Stimulated activated CD4-positive, alpha-beta T cell treated with anti-CD3 and anti-CD28 coated beads, TNF-alpha, amount 100 ng/mL, for 1 hour (primary cell): ENCODE results near the gene MRPL28.
"Not testable (repeated sequence)": the region's sequence is repeated elsewhere in the genome, so short reads cannot be mapped to it uniquely, and the experiment has no call there.

ENCODE experiments used
- DNase-seq, 3 donors: peaks; one replicate each; pipeline ENCODE4 v3.0.0-alpha.2; 2020; ENCODE audit warnings: low read depth in 3 of 3, low spot score in 1 of 3

Gene MRPL28

GRCh38 chr16:341095-341973 is 29.0 kb downstream of the MRPL28 start:
- DNase-seq, result not testable (repeated sequence)

DNA sequence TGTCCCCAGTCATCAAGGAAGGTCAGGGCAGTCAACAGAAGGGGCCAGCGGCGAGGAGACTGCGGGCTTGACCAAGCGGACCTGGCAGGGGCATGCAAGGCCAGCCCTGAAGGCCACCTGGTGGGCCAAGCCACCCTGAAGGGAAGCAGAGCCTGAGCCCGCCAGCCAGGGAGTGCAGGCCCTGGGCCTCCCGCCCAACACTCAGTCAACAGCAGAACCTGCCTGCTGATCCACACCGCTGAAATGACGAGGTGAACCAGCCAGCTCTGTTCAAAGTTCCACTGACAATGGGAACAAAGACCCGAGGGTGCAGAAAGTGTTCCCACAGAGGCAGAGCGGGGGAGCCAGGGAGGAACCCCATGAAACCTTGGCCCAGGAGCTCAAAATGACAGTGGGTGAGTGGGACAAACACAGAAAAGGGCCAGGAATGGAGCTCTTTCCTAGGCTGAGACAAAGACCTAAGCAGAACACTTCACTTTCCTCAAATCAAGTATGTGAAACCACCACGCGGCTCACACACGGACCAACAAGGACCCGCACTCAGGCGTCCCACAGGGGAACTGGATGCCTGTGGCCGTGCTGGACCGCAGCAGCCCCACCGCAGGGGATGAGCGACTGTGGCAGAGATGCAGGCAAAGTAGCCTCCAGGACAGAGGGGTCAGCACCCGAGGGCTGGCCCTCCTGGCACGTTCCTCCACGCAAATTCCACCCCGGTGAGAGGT is 29.8 kb downstream of the MRPL28 start:
- DNase-seq, result no peak

GRCh38 chr16:339680-340079 is 30.7 kb downstream of the MRPL28 start:
- DNase-seq, result no peak

DNA sequence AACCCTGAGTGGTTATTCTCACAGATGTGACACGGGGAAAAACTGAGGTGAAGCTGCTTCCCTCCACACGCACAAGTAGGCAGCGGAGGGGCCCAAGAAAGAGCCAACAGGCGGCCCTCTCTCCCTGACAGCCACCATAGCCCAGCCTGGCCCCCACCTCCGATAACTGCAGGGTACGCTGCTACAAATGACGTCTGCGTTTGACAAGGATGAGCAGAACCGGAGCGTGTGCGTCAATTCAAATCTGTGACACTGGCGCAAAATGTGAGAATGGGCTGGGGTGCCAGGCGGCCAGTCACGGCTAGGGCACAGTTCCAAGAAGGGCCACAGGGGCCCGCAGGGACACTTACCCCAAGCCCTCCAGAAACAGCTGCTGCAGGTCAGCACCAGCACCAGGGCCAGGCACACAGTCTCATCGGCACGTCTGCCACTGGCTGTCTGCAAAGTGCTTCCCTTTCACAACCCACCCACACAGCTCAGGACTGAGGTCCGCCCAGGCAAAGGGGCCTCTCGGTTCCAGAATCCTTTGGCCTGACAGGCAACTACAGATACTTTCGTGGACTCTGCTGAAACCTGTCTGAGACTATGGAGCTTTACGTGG is 32.3 kb downstream of the MRPL28 start:
- DNase-seq, result no peak

GRCh38 chr16:337437-337836 is 32.9 kb downstream of the MRPL28 start:
- no peak for DNase-seq

DNA sequence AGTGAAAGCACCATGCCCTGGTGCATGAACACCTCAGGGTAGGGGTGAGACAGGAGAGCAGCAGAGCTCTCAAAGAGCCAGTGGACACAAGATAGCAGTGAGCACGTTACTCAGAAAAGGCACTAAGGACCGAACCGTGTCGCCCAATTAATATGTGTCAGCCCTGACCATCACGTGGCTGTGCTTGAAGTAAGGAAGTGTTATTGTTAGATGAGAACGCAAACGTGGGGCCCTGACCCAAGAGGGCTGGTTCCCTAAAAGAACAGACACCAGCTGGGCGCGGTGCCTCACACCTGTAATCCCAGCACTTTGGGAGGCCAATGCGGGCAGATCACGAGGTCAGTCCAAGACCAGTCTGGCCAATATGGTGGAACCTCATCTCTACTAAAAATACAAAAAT is 34.1 kb downstream of the MRPL28 start:
- DNase-seq, result no peak

DNA sequence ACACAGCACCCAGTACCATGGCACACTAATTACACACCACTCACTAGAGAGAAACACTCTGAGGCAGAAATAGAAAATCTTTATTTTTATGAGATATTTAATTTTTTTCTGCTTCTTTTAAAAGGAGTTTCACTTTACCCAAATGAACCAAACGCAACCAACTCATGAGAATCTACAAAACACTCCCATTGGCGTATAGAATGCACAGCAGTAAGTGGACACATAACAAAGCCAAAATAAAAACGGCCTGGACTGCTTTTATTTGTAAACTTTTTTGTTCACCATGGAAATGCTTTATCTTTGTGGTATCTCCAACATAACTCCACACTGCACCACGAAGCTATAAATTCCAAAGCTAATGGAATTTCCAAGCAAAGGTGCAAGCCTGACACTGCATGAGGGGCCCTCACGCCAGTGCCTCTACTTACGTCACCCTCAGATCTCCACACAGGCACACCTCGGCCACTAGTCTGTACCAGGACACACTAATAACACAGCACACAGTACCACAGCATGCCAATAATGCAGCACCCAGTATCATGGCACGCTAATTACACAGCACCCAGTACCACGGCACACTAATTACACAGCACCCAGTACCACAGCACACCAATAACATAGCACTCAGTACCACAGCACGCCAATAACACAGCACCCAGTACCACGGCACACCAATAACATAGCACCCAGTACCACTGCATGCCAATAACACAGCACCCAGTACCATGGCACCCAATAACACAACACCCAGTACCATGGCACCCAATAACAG is 35.3 kb downstream of the MRPL28 start:
- DNase-seq, result not testable (repeated sequence)

DNA sequence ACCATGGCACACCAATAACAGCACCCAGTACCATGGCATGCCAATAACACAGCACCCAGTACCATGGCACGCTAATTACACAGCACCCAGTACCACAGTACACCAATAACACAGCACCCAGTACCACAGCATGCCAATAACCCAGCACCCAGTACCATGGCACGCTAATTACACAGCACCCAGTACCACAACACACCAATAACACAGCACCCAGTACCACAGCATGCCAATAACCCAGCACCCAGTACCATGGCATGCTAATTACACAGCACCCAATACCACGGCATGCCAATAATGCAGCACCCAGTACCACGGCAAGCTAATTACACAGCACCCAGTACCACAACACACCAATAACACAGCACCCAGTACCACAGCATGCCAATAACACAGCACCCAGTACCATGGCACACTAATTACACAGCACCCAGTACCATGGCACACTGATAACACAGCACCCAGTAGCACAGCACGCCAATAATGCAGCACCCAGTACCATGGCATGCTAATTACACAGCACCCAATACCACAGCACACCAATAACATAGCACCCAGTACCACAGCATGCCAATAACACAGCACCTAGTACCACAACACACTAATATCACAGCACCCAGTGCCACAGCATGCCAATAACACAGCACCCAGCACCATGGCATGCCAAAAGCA is 36.0 kb downstream of the MRPL28 start:
- not testable (repeated sequence) for DNase-seq

DNA sequence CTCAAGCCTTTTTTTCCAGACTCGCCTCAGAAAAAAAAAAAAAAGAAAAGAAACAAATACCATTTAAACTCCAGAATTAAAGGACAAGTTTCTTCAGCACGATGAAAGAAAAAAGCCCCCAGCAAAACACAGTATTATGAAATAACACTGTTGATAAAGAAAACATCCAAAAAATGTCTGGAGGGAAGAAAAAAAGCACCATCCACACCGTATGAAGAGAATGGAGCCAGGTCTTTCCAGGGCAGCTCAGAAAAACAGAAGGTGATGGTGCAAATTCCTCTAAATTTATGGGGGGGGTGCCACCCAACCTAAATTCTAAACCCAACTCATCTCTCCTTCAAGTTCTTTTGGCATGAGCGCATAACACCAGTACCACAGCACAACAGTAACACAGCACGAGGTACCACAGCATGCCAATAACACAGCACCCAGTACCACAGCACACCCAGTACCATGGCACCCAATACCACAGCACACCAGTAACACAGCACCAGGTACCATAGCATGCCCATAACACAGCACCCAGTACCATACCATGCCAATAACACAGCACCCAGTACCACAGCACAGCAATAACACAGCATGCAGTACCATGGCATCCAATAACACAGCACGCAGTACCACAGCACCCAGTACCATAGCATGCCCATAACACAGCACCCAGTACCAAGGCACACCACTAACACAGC is 36.8 kb downstream of the MRPL28 start:
- DNase-seq, result no peak

DNA sequence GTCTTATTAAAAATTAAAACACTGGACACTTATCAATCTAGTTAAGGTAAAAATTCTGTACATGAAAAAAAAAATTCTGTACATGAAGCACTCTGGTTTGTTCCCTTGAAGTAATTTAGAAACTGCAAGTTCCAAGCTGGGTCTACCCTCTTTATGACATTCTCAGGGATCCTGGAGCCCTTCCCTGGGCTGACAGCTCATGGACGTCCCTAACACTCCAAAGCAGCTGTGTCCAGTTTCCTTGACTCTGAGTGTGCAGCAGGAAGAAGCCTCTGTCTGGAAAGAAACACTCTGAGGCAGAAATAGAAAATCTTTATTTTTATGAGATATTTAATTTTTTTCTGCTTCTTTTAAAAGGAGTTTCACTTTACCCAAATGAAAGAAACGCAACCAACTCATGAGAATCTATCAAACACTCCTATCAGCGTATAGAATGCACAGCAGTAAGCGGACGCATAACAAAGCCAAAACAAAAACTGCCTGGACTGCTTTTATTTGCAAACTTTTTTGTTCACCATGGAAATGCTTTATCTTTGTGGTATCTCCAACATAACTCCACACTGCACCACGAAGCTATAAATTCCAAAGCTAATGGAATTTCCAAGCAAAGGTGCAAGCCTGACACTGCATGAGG is 39.0 kb downstream of the MRPL28 start:
- not testable (repeated sequence) for DNase-seq

GRCh38 chr16:330741-331140 is 39.6 kb downstream of the MRPL28 start:
- no peak for DNase-seq

DNA sequence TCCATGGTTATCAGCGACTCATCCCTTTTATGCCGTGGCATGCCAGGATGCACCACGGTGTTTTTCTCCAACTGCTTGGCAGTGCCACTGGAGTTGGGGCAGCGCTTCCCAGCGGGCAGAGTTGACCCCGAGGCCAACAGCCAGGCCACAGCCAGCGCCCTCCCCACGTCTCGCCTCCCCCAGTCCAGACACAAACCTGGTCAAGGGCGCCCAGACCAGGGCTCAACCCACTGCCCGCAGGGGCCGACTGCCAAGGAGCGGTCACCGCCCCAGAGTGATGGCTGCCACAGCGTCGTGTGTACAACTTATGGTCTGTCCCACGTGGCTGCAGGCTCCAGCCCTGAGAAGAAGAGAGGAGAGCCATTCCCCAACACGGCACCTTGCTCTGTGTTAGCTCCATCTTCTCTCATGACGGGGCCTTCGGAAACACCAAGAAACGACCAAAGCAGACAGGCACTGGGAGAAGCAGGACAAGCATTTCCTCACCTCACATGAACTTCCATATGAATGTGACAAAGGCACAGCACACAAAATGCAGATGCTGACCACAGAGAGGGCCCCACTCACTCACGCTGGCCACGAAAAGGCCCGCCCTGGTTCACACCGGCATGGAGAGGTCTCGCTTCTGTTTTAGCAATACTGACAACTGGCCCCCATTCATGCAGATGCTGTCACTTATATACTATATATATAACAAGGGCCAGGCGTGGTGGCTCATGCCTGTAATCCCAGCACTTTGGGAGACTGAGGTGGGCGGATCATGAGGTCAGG is 44.8 kb downstream of the MRPL28 start:
- DNase-seq, result no peak

DNA sequence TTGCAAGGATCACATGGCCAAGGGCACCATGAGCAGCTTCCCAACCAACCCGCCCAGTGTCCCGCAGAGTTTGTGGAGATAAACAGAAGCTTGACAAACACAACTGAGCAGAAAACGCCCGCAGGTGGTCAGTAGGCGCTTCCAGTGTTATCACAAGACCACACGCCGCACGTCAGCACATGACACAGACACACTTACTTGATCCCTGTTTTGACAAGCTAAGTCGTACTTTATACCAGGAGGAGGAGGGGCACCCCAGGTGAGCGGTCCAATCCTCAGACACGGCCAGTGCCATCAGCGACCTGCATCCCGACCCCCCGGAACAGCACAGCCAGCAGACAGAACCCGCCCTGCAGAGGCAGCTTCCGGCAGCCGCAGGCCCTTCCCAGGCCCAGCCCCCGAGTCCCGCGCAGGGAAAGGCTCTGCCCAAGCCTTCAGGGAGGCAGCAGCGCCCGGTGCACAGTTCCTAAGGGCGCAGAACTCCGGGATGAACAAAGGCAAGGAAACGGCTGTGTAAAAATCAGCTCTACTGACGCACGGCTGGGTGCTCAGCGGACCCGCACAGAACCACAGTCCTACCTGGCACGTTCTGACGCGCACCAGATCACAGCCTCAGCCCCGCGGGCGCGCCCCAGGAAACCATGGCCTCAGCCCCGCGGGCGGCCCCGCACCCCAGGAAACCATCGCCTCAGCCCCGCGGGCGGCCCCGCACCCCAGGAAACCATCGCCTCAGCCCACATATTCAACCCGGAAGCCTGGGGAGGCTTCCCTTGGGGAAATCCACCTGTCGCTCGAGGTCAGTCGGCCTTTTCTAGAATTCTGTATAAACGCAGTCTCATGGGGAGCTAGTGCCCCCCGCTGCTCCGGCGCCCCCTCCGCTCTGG is 45.6 kb downstream of the MRPL28 start:
- peak; percentile 18 to 43 (median 23) for DNase-seq

DNA sequence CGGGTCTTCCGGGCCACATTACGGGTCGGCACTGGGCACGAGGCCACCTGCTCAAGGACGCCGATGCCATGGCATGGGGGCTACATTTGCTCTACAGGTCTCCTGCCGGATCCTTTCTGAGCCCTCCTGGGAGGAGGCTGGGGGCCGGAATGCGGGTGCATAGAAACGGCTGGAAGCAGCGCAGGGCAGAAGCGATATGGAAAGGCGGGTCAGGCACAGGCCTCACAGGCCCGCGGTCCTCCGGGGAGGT is 46.2 kb downstream of the MRPL28 start:
- no peak for DNase-seq

DNA sequence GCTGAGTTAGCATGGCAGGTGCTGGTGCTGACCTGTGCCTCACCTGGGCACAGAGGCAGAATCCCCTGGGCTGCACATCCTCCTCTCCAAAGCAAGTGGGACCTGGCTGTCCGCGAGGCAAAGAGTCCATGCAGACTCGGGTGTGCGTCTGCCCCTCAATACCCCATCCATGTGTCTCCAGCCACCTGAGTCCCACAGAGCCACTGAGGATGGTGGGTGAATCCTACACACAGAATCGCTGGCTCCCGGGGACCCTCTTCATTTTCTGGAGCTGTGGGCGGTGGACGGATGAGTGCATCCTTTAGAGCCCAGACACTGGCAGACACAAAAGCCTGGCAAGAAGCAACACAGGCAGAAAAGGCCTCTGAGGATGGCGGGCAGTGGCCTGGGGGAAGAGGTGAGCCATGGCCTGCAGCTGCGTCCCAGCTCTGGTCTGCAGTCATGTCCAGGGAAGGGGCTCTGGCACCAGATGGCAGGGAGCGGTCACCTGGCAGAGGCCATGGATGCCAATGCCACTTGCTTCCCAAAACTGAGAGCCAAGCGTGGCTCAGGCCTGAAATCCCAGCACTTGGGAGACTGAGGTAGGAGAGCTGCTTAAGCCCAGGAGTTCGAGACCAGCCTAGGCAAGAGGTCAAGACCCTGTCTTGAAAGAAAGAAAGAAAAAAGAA is 47.7 kb downstream of the MRPL28 start:
- no peak for DNase-seq

DNA sequence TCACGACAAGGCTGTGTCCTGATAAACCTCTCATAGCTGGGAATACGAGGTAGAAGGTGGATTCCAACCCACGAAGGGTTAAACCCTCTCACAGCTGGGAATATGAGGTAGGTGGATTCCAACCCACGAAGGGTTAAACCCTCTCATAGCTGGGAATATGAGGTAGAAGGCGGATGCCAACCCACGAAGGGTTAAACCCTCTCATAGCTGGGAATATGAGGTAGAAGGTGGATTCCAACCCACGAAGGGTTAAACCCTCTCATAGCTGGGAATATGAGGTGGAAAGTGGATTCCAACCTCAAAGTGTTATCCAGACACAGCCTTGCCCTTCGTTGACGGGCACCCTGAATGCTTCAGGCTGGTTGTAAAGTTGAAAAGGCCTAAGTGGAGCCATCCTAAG is 48.8 kb downstream of the MRPL28 start:
- DNase-seq, result no peak

GRCh38 chr16:320206-320605 is 50.1 kb downstream of the MRPL28 start:
- DNase-seq, result no peak

DNA sequence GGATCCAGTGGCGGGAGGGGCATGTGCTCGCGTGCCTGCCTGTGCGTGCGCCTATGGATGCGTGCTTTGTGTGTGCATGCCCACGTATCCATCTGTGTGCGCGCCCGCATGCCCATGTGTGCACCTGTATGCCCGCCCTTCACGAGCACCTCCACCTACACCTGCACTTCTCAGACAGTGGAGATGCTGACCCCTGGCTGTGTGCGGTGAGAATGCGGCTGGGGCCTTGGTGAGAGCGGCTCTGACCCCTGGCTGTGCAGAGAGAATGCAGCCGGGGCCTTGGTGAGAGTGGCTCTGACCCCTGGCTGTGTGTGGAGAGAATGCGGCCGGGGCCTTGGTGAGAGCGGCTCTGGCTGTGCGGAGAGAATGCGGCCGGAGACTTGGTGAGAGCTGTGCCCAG is 51.7 kb downstream of the MRPL28 start:
- DNase-seq, result no peak
